Endothelial cell of umbilical vein (primary cell): ENCODE measurements around the gene NUP50.

Experiments
- CTCF ChIP-seq, 2 donors: IDR thresholded peaks; 1 replicate in 1 of 2; 2 replicates in 1 of 2; pipeline ENCODE4 v1.5.1; 2011; ENCODE audit warnings: low read length in 2 of 2, mild to moderate bottlenecking in 2 of 2, moderate library complexity in 2 of 2, control low read depth in 1 of 2, inconsistent platforms in 1 of 2, low read depth in 1 of 2; ENCODE audit not compliant: insufficient read depth in 1 of 2; ENCODE audit errors: extremely low read depth in 1 of 2
- EZH2 ChIP-seq: IDR thresholded peaks from 2 replicates; pipeline ENCODE4 v1.6.1; 2012; ENCODE audit warnings: borderline replicate concordance, low read depth, mild to moderate bottlenecking, moderate library complexity, low read length, inconsistent platforms; ENCODE audit not compliant: severe bottlenecking
- FOS ChIP-seq: IDR thresholded peaks from 2 replicates; pipeline ENCODE4 v1.6.1; 2011; ENCODE audit warnings: mild to moderate bottlenecking, low read length, moderate library complexity, borderline replicate concordance; ENCODE audit not compliant: insufficient read depth
- JUN ChIP-seq: IDR thresholded peaks from 2 replicates; pipeline ENCODE4 v1.6.1; 2011; ENCODE audit warnings: borderline replicate concordance, low read depth; ENCODE audit not compliant: insufficient read length, insufficient read depth
- MAX ChIP-seq: IDR thresholded peaks from 2 replicates; pipeline ENCODE4 v1.6.1; 2011; ENCODE audit not compliant: insufficient read depth, insufficient read length
- MYC ChIP-seq: IDR thresholded peaks from one replicate; pipeline ENCODE4 v1.6.1; 2011; ENCODE audit warnings: mild to moderate bottlenecking, low read depth, low read length
- POLR2A ChIP-seq: IDR thresholded peaks from 2 replicates; pipeline ENCODE4 v1.6.1; 2012; ENCODE audit warnings: low read depth, mild to moderate bottlenecking, control low read depth, low read length
- POLR2AphosphoS5 ChIP-seq: IDR thresholded peaks from 2 replicates; pipeline ENCODE4 v1.6.1; 2012; ENCODE audit warnings: low read depth, mild to moderate bottlenecking, control low read depth, low read length, moderate library complexity; ENCODE audit not compliant: insufficient read depth

GRCh38 chr22:45136594-45136993, 27.1 kb upstream of the NUP50 start:
- TF ChIP-seq CTCF (IDR thresholded peaks at IDR 0.05; ENCODE audit: extremely low read depth in 1 of 2, insufficient read depth in 1 of 2, low read depth in 1 of 2, low read length in 2 of 2) (no peak), POLR2AphosphoS5 (no peak), EZH2 (no peak), FOS (no peak), JUN (no peak), MAX (no peak), MYC (no peak), POLR2A (no peak)
